OCI-LY3 (cell line): ENCODE results near the gene SDHC.
"Not testable (repeated sequence)": the region's sequence is repeated elsewhere in the genome, so short reads cannot be mapped to it uniquely, and the experiment has no call there.

ENCODE experiments used
- CTCF ChIP-seq: fragments of 200-600, 300-600 bp; sonication (generic); IDR thresholded peaks from 2 replicates; pipeline ENCODE4 v1.5.1; 2014; ENCODE audit warnings: antibody characterized with exemption, low read length, low read depth
- EZH2phosphoT487 ChIP-seq: fragments of 200-600 bp; shearing (Covaris generic); IDR thresholded peaks from 2 replicates; pipeline ENCODE4 v1.6.1; 2018; ENCODE audit warnings: antibody characterized with exemption, mixed run types, low read depth

GRCh38 chr1:161397038-161397437 lies 82.9 kb downstream of the SDHC start:
- TF ChIP-seq CTCF, EZH2phosphoT487: not testable (repeated sequence)
